K562 (cell line): Measurements from ENCODE around the gene TMSB15C. TPM values are rescaled to one million over a fixed set of nuclear protein-coding genes. Genes with fewer than 3 reads are reported as not detected.
A peak's percentile ranks its signal among the peaks of the same experiment; 100 is the strongest.

ENCODE experiments used
- CBFA2T3 ChIP-seq: fragments of 450-650 bp; IDR thresholded peaks from 2 replicates; pipeline ENCODE4 v1.6.1; 2017
- CCNT2 ChIP-seq: IDR thresholded peaks from 2 replicates; pipeline ENCODE4 v1.6.1; 2011; ENCODE audit warnings: borderline replicate concordance, low read depth, mild to moderate bottlenecking, moderate library complexity, mixed read lengths, low read length; ENCODE audit not compliant: insufficient read length; ENCODE audit errors: extremely low read depth
- CREM ChIP-seq: IDR thresholded peaks from 2 replicates; pipeline ENCODE4 v1.6.1; 2014; ENCODE audit warnings: antibody characterized with exemption, low read depth
- ELK1 ChIP-seq: sonication (generic); formaldehyde crosslinking; IDR thresholded peaks from 2 replicates; pipeline ENCODE4 v1.8.1; 2022; ENCODE audit warnings: missing genetic modification reagents
- EP300 ChIP-seq: IDR thresholded peaks from 2 replicates; pipeline ENCODE4 v1.6.1; 2012; ENCODE audit warnings: low read length, improper control_type of control experiment
- EWSR1 ChIP-seq: fragments of 450-650 bp; IDR thresholded peaks from 2 replicates; pipeline ENCODE4 v1.6.1; 2018; ENCODE audit warnings: borderline replicate concordance, mild to moderate bottlenecking, low read depth, moderate library complexity; ENCODE audit not compliant: partially characterized antibody
- FOXK2 ChIP-seq, 2 experiments: fragments of 450-650 bp; IDR thresholded peaks in 1 of 2; conservative IDR thresholded peaks in 1 of 2; 2 replicates each; pipeline ENCODE4 v1.6.1; 2016; ENCODE audit warnings: low read depth in 2 of 2, mild to moderate bottlenecking in 1 of 2
- HNRNPLL ChIP-seq: fragments of 200-400 bp; formaldehyde crosslinking; IDR thresholded peaks from 2 replicates; pipeline ENCODE4 v1.6.1; 2017; ENCODE audit warnings: low read length, low read depth, mild to moderate bottlenecking; ENCODE audit not compliant: poor library complexity, severe bottlenecking
- KDM5B ChIP-seq: fragments of 200-600 bp; sonication (generic); IDR thresholded peaks from 2 replicates; pipeline ENCODE4 v1.6.1; 2012; ENCODE audit warnings: low read depth, mild to moderate bottlenecking, moderate library complexity, low read length, control low read depth, inconsistent platforms; ENCODE audit not compliant: insufficient replicate concordance
- MAFK ChIP-seq: IDR thresholded peaks from 2 replicates; pipeline ENCODE4 v1.6.1; 2011; ENCODE audit warnings: low read length, improper control_type of control experiment
- MBD2 ChIP-seq: sonication (generic); IDR thresholded peaks from 2 replicates; pipeline ENCODE4 v1.6.1; 2016; ENCODE audit warnings: low read depth, borderline replicate concordance
- MYBL2 ChIP-seq, 2 experiments: fragments of 450-650 bp in 1 of 2; sonication (generic) in 1 of 2; formaldehyde crosslinking in 1 of 2; IDR thresholded peaks; 2 replicates each; pipeline versions ENCODE4 v1.6.1 to v1.8.1; 2017 to 2022; ENCODE audit warnings: borderline replicate concordance in 1 of 2, inconsistent platforms in 1 of 2, low read depth in 1 of 2, mild to moderate bottlenecking in 1 of 2, missing genetic modification reagents in 1 of 2, moderate library complexity in 1 of 2
- NCOA4 ChIP-seq: fragments of 450-650 bp; IDR thresholded peaks from 2 replicates; pipeline ENCODE4 v1.6.1; 2018; ENCODE audit warnings: mild to moderate bottlenecking; ENCODE audit not compliant: partially characterized antibody
- RBFOX2 ChIP-seq: fragments of 200-400 bp; formaldehyde crosslinking; IDR thresholded peaks from 2 replicates; pipeline ENCODE4 v1.6.1; 2017; ENCODE audit warnings: low read depth, mild to moderate bottlenecking, low read length, moderate library complexity
- SMAD1 ChIP-seq: fragments of 150-350 bp; IDR thresholded peaks from 2 replicates; pipeline ENCODE4 v1.6.1; 2014; ENCODE audit warnings: low read length, low read depth; ENCODE audit not compliant: partially characterized antibody
- SNIP1 ChIP-seq: fragments of 450-650 bp; IDR thresholded peaks from 2 replicates; pipeline ENCODE4 v1.7.1; 2017; ENCODE audit warnings: low read depth, mild to moderate bottlenecking
- TAF7 ChIP-seq: fragments of 450-650 bp; IDR thresholded peaks from 2 replicates; pipeline ENCODE4 v1.6.1; 2016; ENCODE audit warnings: missing genetic modification characterization, missing compliant biosample characterization
- TSC22D4 ChIP-seq: fragments of 450-650 bp; IDR thresholded peaks from 2 replicates; pipeline ENCODE4 v1.6.1; 2016; ENCODE audit warnings: missing genetic modification characterization, missing biosample characterization, control low read depth
- ZNF3 ChIP-seq: fragments of 250-450 bp; sonication (Bioruptor Pico); IDR thresholded peaks from 2 replicates; pipeline ENCODE4 v1.5.0; 2021; ENCODE audit warnings: mild to moderate bottlenecking, moderate library complexity
- ZNF785 ChIP-seq: fragments of 250-450 bp; sonication (Bioruptor Pico); IDR thresholded peaks from 2 replicates; pipeline ENCODE4 v1.4.0; 2020; ENCODE audit warnings: mild to moderate bottlenecking
- polyA plus RNA-seq, 8 experiments: library from polyadenylated mRNA; depleted of rRNA in 4 of 8; stranded (reverse) in 5 of 8; unstranded in 3 of 8; fragments of >200 nt; fragmentation: Nextera tagmentation in 2 of 8; fragmentation: Illumina TruSeq in 1 of 8; extraction: Ambion mirVana in 2 of 8; extraction: Trizol in 1 of 8; gene quantifications; 2 replicates each; pipeline versions ENCODE4 v1.2.1 to v1.2.3, GENCODE V29; 2011 to 2014; ENCODE audit warnings: inconsistent platforms in 1 of 8, missing spikeins in 1 of 8
- total RNA-seq, 7 experiments: library from RNA; depleted of rRNA in 6 of 7; stranded (reverse); fragments of >200 nt in 6 of 7; fragmentation: Illumina TruSeq in 2 of 7; extraction: Trizol in 2 of 7; gene quantifications; 2 replicates each; pipeline versions ENCODE4 v1.2.1 to v1.2.3, GENCODE V29; 2011 to 2021; ENCODE audit warnings: low replicate concordance in 1 of 7
- TF ChIP-seq, protein P1 (sequence below): fragments of 450-650 bp; IDR thresholded peaks from 2 replicates; pipeline ENCODE4 v1.6.1; 2018; ENCODE audit not compliant: partially characterized antibody
- TF ChIP-seq, protein P2 (sequence below): sonication (generic); formaldehyde crosslinking; IDR thresholded peaks from 2 replicates; pipeline ENCODE4 v1.5.0; 2020; ENCODE audit warnings: missing genetic modification reagents

Gene TMSB15C
- total and polyA plus RNA-seq, 9 of the 15 experiments (the other 6 are each of a cell fraction or from before 2014, with no cell fraction given), result 0.03 TPM; not detected in 8

- TF ChIP-seq, protein P1, sequence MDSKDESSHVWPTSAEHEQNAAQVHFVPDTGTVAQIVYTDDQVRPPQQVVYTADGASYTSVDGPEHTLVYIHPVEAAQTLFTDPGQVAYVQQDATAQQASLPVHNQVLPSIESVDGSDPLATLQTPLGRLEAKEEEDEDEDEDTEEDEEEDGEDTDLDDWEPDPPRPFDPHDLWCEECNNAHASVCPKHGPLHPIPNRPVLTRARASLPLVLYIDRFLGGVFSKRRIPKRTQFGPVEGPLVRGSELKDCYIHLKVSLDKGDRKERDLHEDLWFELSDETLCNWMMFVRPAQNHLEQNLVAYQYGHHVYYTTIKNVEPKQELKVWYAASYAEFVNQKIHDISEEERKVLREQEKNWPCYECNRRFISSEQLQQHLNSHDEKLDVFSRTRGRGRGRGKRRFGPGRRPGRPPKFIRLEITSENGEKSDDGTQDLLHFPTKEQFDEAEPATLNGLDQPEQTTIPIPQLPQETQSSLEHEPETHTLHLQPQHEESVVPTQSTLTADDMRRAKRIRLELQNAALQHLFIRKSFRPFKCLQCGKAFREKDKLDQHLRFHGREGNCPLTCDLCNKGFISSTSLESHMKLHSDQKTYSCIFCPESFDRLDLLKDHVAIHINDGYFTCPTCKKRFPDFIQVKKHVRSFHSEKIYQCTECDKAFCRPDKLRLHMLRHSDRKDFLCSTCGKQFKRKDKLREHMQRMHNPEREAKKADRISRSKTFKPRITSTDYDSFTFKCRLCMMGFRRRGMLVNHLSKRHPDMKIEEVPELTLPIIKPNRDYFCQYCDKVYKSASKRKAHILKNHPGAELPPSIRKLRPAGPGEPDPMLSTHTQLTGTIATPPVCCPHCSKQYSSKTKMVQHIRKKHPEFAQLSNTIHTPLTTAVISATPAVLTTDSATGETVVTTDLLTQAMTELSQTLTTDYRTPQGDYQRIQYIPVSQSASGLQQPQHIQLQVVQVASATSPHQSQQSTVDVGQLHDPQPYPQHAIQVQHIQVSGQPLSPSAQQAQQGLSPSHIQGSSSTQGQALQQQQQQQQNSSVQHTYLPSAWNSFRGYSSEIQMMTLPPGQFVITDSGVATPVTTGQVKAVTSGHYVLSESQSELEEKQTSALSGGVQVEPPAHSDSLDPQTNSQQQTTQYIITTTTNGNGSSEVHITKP, result no peak
- TF ChIP-seq EWSR1 (no peak), EP300 (no peak), ZNF785 (CRISPR knock-in tag) (no peak), SMAD1 (no peak), ZNF3 (no peak), HNRNPLL (no peak), FOXK2 (conservative IDR thresholded peaks at IDR 0.05 in 1 of 2, IDR thresholded peaks at IDR 0.05 in 1 of 2; ENCODE audit: low read depth in 2 of 2) (no peak), CCNT2 (no peak), MYBL2 (IDR thresholded peaks at IDR 0.05; ENCODE audit: low read depth) (no peak), MYBL2 (CRISPR knock-in tag; IDR thresholded peaks at IDR 0.05; ENCODE audit: borderline replicate concordance) (no peak), TAF7 (tag) (no peak), CREM (no peak), RBFOX2 (no peak), MBD2 (no peak), CBFA2T3 (no peak), KDM5B (no peak), TSC22D4 (tag) (no peak), MAFK (peak; percentile 97), SNIP1 (no peak), NCOA4 (no peak), ELK1 (CRISPR knock-in tag) (no peak)
- TF ChIP-seq, protein P2, sequence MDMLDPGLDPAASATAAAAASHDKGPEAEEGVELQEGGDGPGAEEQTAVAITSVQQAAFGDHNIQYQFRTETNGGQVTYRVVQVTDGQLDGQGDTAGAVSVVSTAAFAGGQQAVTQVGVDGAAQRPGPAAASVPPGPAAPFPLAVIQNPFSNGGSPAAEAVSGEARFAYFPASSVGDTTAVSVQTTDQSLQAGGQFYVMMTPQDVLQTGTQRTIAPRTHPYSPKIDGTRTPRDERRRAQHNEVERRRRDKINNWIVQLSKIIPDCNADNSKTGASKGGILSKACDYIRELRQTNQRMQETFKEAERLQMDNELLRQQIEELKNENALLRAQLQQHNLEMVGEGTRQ (CRISPR knock-in tag), result no peak
- TF ChIP-seq, all 486 proteins: peak for 5
These were observed 29.6 kb upstream of the TMSB15C start (continued) for GRCh38 chrX:104105330-104106262.
